Measurements from ENCODE around the gene CRTC3.
"Not testable (repeated sequence)": the region's sequence is repeated elsewhere in the genome, so short reads cannot be mapped to it uniquely, and the experiment has no call there.

Gene CRTC3

GRCh38 chr15:90636993-90637392, 107.3 kb downstream of the CRTC3 start:
- not testable (repeated sequence) for DNase-seq

- DNase-seq, result no peak
These were observed 108.0 kb downstream of the CRTC3 start for GRCh38 chr15:90637693-90638092.

GRCh38 chr15:90638201-90638691, 108.5 kb downstream of the CRTC3 start:
- no peak for DNase-seq

GRCh38 chr15:90638963-90639362, 109.2 kb downstream of the CRTC3 start:
- DNase-seq, result no peak

GRCh38 chr15:90640862-90641261, 111.1 kb downstream of the CRTC3 start:
- no peak for DNase-seq

GRCh38 chr15:90641581-90642463, 112.1 kb downstream of the CRTC3 start:
- DNase-seq, result no peak

GRCh38 chr15:90642464-90643300, 113.0 kb downstream of the CRTC3 start:
- DNase-seq, result no peak

GRCh38 chr15:90643301-90643632, 113.5 kb downstream of the CRTC3 start:
- no peak for DNase-seq

- no peak for DNase-seq
These were observed 114.8 kb downstream of the CRTC3 start for GRCh38 chr15:90644526-90644925.

- no peak for DNase-seq
These were observed 115.4 kb downstream of the CRTC3 start for GRCh38 chr15:90644952-90645725.

- no peak for DNase-seq
These were observed 116.3 kb downstream of the CRTC3 start for GRCh38 chr15:90645873-90646575.

- no peak for DNase-seq
These were observed 117.1 kb downstream of the CRTC3 start for GRCh38 chr15:90646662-90647305.

GRCh38 chr15:90647326-90647725, 117.6 kb downstream of the CRTC3 start:
- DNase-seq, result no peak

- no peak for DNase-seq
These were observed 118.7 kb downstream of the CRTC3 start for GRCh38 chr15:90648137-90649070.

- no peak for DNase-seq
These were observed 120.6 kb downstream of the CRTC3 start for GRCh38 chr15:90650117-90650955.

GRCh38 chr15:90650956-90651689, 121.4 kb downstream of the CRTC3 start:
- DNase-seq, result no peak

- DNase-seq, result no peak
These were observed 124.8 kb downstream of the CRTC3 start for GRCh38 chr15:90654233-90655136.

Measured in right forelimb (tissue), 1 donor.